ENCODE measurements around the gene STK24.

STK24 gene

DNA sequence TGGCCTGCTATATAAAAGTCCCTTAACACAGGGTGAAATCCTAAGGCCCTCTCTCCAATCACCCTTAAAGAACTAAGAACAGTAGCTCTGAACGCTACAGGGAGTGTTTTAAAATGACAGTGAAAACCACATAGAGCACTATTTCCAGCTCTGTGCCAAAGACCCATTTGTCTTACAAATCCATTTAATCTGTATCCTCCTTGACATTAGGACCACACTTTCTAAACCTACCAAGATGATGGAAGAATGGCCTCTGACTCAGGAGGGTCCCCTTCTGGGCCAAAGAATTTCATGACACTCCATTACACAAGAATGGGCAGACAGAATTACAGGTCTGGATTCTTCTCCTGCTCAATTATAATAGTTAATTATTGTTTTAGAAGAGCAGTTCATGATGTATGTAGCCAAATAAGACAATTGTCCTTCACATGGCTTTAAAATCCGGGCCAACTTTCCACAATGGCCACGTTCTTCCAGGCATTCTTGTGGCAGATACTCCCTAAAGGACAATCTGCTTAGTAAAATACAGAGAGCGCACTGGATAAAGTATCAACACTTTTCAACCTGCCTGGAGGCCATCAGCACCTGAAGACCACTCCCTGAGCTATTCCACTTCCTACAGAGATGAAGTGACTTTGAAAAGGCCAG is 61.0 kb downstream of the STK24 start:
- H3K36me3 ChIP-seq (ENCODE audit: insufficient read depth, low read length), result peaks cover 38% of the 10 kb centered on the region
- H3K4me3 ChIP-seq (ENCODE audit: low read length), result no peak overlapping the region
- H3K4me1 ChIP-seq (ENCODE audit: insufficient read depth, low read length), result no peaks in the 10 kb centered on the region
- peaks cover 3% of the 10 kb centered on the region for H3K9me3 ChIP-seq (ENCODE audit: low read length)
- H2AFZ ChIP-seq (ENCODE audit: low read depth, low read length), result no peak overlapping the region
- H3K27me3 ChIP-seq (ENCODE audit: insufficient read depth, low read length), result no peaks in the 10 kb centered on the region

DNA sequence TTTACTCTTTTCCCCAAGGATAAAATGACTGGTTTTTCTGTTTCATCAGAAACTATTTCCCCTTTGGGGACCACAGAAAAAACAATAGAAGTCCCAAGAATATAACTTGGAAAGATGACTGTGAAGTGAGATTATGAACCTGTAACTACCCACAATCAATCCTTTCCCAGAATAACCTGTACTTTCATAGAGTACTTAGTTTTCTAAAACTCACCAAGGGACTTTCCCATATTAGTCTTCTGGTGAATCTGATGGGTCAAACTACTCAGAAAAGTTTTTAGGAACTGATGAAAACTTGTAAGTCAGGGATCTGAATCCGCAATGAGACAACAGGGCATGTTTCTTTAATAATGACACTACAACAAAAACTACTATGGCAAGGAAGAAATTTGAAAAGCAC is 62.6 kb downstream of the STK24 start:
- H3K4me1 ChIP-seq (ENCODE audit: insufficient read depth, low read length), result no peaks in the 10 kb centered on the region
- no peak overlapping the region for H2AFZ ChIP-seq (ENCODE audit: low read depth, low read length)
- peaks cover 3% of the 10 kb centered on the region for H3K9me3 ChIP-seq (ENCODE audit: low read length)
- no peak overlapping the region for H3K4me3 ChIP-seq (ENCODE audit: low read length)
- peaks cover 38% of the 10 kb centered on the region for H3K36me3 ChIP-seq (ENCODE audit: insufficient read depth, low read length)
- H3K27me3 ChIP-seq (ENCODE audit: insufficient read depth, low read length), result no peaks in the 10 kb centered on the region

DNA sequence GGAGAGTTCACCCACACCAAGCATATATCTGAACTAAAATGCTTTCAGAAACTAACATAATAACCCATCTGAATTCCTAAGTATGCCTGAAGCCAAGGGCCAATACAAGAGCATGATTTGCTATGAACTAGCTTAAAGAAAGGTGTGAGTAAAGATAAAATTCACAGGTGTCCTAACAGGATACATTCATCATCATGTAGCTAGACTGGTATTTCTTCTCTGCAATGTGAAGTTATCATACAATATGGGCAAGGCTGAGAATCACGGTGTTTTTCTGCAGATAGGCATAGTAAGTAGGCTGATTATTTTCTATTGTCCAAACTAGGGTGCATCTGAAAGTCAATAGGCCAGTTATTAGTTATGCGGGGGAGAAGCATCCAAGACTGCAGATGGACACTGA is 63.1 kb downstream of the STK24 start:
- Histone ChIP-seq H3K36me3 (ENCODE audit: insufficient read depth, low read length) (peaks cover 36% of the 10 kb centered on the region), H3K27me3 (ENCODE audit: insufficient read depth, low read length) (no peaks in the 10 kb centered on the region), H3K9me3 (ENCODE audit: low read length) (peaks cover 3% of the 10 kb centered on the region), H3K4me3 (ENCODE audit: low read length) (no peak overlapping the region), H3K4me1 (ENCODE audit: insufficient read depth, low read length) (peaks cover 3% of the 10 kb centered on the region), H2AFZ (ENCODE audit: low read depth, low read length) (no peak overlapping the region)

DNA sequence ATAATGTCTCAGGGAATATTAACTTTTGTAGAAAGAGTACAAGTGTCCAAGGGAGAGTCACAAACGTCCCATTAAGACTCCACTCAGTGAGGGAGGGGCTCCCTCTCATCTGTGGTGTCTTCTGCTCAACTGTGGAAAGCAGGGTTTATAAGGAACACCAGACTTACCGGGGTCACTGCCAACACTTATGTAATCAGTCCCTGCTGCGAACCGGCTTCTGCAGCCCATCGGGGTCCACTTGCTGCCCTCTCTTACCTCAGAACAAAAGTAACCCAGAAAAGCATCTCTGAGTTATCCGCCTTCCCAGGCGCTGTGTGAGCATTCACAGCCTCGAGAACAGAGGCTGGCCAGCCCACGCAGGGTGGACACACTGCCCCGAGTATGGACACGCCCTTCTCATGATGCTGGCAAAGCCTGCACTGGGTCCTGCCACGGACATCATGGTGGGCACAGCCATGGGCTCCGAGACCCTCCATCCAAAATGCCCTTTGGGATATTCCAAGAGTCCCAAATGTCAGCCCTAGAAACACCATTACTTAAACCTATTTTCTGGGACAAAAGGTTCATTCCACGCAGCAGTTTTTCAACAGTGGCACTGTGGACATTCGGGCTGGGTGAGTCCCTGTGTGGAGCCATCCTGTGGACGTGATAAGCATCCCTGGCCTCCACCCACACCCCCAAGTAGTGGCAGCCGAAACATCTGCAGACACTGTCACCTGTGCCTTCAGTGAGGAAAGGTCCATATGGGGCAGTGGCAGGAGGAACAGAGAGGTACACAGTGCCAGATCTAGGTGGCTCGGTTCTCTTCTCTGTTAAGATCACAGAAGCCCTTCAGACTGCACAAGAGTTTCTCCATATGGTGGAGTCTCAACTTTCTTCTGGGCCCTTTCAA is 63.9 kb downstream of the STK24 start:
- H3K4me3 ChIP-seq (ENCODE audit: low read length), result no peak overlapping the region
- H3K36me3 ChIP-seq (ENCODE audit: insufficient read depth, low read length), result peaks cover 32% of the 10 kb centered on the region
- H3K9me3 ChIP-seq (ENCODE audit: low read length), result peaks cover 3% of the 10 kb centered on the region
- no peaks in the 10 kb centered on the region for H3K27me3 ChIP-seq (ENCODE audit: insufficient read depth, low read length)
- H2AFZ ChIP-seq (ENCODE audit: low read depth, low read length), result no peak overlapping the region
- H3K4me1 ChIP-seq (ENCODE audit: insufficient read depth, low read length), result peaks cover 10% of the 10 kb centered on the region

DNA sequence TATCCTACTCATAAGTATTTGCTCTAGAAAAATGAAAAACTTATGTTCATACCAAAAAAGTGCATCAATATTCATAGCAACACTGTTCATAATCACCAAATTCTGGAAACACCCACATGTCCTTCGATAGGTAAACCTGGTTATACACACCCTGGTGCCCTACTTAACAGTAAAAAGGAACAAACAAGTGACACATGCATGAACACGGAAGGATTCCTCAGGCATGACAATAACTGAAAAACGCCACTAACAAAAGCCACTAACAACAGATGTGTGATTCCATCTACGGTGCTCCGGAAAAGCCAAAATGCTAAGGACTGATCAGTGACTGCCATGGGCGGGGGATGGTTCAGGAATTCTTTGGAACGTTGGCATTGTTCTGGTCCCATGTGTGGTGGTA is 65.5 kb downstream of the STK24 start:
- Histone ChIP-seq H3K27me3 (ENCODE audit: insufficient read depth, low read length) (no peaks in the 10 kb centered on the region), H3K9me3 (ENCODE audit: low read length) (peaks cover 3% of the 10 kb centered on the region), H3K4me3 (ENCODE audit: low read length) (no peak overlapping the region), H3K36me3 (ENCODE audit: insufficient read depth, low read length) (peaks cover 19% of the 10 kb centered on the region), H2AFZ (ENCODE audit: low read depth, low read length) (no peak overlapping the region), H3K4me1 (ENCODE audit: insufficient read depth, low read length) (peaks cover 19% of the 10 kb centered on the region)

DNA sequence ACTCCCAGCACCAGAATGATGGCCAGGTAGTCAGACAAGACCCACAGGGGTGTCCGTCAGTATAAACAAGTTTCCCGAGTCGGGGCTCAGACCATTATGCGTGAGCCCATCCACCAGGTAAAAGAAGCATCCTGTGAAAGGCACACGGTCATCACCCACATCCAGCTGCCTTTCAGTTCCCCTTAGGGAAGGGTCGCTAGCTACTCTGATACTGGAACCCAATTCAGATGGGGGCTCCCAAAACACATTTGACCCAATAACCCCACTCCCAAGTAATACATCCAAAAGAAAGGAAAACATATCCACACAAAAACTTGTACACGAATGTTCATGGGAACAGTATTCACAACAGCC is 66.8 kb downstream of the STK24 start:
- H2AFZ ChIP-seq (ENCODE audit: low read depth, low read length), result no peak overlapping the region
- peaks cover 23% of the 10 kb centered on the region for H3K4me1 ChIP-seq (ENCODE audit: insufficient read depth, low read length)
- peaks cover 3% of the 10 kb centered on the region for H3K9me3 ChIP-seq (ENCODE audit: low read length)
- no peak overlapping the region for H3K4me3 ChIP-seq (ENCODE audit: low read length)
- H3K27me3 ChIP-seq (ENCODE audit: insufficient read depth, low read length), result no peaks in the 10 kb centered on the region
- peaks cover 15% of the 10 kb centered on the region for H3K36me3 ChIP-seq (ENCODE audit: insufficient read depth, low read length)

DNA sequence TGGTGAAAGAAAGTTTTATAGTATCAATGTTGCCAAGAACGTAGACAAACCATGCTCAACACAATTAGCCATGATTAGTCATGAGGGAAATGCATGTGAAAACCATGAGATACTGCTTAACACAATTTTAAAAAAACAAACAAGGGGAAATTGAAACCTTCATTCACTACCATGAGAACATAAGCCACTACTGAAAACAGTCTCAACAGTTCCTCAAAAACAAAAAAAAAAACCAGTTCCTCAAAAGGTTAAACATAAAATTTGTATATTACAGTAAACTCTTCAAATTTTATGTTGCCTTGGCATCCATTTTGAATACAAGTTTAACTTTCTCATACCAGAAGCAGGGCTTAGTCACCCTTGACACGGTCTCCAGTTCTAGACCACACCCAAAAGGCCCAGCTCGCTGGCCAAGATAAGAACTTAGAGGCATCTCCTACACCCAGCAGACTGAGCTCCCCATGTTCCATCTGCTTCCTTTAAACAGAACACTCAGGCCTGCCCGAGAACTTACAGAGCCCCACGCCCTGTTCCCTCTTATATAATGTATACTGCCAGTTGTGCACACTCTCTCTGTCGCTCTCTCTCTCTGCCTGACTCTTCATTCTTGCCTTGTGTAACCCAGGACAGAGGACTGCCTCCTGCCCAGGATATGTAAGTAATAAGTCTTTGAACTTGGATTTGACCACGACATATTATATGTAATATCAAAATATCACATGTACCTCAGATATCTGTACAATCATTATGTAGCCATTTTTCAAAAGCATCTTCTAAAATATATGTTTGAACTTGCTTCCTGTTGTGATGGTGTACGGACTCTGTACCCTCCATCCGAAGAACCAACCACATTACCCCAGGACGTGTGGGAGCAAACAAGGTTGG is 67.4 kb downstream of the STK24 start:
- Histone ChIP-seq H3K27me3 (ENCODE audit: insufficient read depth, low read length) (no peaks in the 10 kb centered on the region), H3K9me3 (ENCODE audit: low read length) (peaks cover 3% of the 10 kb centered on the region), H3K4me3 (ENCODE audit: low read length) (no peak overlapping the region), H2AFZ (ENCODE audit: low read depth, low read length) (no peak overlapping the region), H3K36me3 (ENCODE audit: insufficient read depth, low read length) (peaks cover 14% of the 10 kb centered on the region), H3K4me1 (ENCODE audit: insufficient read depth, low read length) (peaks cover 23% of the 10 kb centered on the region)

DNA sequence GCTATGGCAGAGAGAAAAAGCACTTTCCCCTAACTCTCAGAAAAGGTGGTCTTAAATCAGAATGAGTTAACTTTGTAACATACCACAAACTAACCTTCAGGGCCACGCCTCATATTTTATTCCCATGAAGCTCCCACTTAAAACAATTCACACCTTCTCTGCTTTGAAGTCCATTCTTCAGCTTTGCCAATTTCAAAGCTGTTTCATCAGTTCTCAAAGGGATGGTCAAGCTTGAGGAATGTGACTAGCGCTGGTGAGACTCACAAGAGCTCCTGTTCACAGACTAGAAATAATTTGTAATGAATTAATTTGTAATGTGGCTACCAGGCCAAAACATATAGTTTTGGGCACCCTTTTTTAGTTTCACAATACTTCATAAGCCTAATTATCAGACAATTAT is 68.2 kb downstream of the STK24 start:
- Histone ChIP-seq H2AFZ (ENCODE audit: low read depth, low read length) (no peak overlapping the region), H3K4me3 (ENCODE audit: low read length) (no peak overlapping the region), H3K4me1 (ENCODE audit: insufficient read depth, low read length) (peaks cover 31% of the 10 kb centered on the region), H3K27me3 (ENCODE audit: insufficient read depth, low read length) (no peaks in the 10 kb centered on the region), H3K36me3 (ENCODE audit: insufficient read depth, low read length) (peaks cover 8% of the 10 kb centered on the region), H3K9me3 (ENCODE audit: low read length) (peaks cover 3% of the 10 kb centered on the region)

DNA sequence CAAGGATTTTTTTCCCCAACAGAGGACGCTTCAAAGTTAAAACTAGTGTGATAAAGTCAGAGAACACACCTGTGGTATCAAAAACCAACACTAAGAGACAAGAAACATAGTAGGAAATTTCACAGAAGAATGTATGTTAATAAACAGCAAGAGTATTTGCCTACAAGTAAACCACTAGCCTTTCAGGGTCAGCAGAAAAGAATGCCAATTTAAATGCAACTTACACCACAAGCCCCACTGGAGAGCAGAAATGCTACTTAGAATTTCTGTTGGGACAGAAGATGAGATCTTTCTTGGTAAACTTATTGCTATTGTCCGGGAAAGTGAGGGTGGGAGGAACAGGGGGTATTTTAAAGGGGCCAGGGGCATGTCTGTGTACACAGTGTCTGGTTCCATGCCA is 68.6 kb downstream of the STK24 start:
- no peak overlapping the region for H2AFZ ChIP-seq (ENCODE audit: low read depth, low read length)
- peaks cover 7% of the 10 kb centered on the region for H3K36me3 ChIP-seq (ENCODE audit: insufficient read depth, low read length)
- H3K4me3 ChIP-seq (ENCODE audit: low read length), result no peak overlapping the region
- peaks cover 3% of the 10 kb centered on the region for H3K9me3 ChIP-seq (ENCODE audit: low read length)
- H3K4me1 ChIP-seq (ENCODE audit: insufficient read depth, low read length), result peaks cover 35% of the 10 kb centered on the region
- H3K27me3 ChIP-seq (ENCODE audit: insufficient read depth, low read length), result no peaks in the 10 kb centered on the region

DNA sequence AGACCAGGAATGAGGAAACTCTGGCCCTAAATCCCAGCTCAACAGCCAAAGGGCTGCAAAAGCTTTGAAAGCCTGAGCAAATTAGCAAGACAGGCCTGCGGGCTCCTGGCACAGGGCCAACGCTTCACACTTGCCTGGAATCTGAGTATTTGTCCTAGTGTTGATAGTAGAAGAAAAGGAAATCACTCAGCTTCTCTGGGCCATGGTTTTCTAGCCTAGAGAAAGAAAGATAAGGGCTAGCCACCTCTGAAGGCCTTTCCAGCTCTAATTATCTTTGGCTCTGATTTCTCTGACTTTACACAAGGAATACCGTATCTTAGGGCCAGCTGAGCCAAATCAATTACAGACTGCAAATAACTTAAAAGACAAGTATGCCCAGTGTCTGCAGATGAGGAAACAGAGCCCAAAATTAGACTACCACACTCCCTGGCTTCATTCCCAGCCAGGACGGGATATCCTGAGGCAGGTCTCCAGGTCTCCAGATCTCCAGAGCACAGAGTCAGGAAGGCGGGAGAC is 69.6 kb downstream of the STK24 start:
- H3K4me3 ChIP-seq (ENCODE audit: low read length), result no peak overlapping the region
- peaks cover 43% of the 10 kb centered on the region for H3K4me1 ChIP-seq (ENCODE audit: insufficient read depth, low read length)
- peaks cover 3% of the 10 kb centered on the region for H3K9me3 ChIP-seq (ENCODE audit: low read length)
- H3K27me3 ChIP-seq (ENCODE audit: insufficient read depth, low read length), result no peaks in the 10 kb centered on the region
- peaks cover 5% of the 10 kb centered on the region for H3K36me3 ChIP-seq (ENCODE audit: insufficient read depth, low read length)
- H2AFZ ChIP-seq (ENCODE audit: low read depth, low read length), result no peak overlapping the region

DNA sequence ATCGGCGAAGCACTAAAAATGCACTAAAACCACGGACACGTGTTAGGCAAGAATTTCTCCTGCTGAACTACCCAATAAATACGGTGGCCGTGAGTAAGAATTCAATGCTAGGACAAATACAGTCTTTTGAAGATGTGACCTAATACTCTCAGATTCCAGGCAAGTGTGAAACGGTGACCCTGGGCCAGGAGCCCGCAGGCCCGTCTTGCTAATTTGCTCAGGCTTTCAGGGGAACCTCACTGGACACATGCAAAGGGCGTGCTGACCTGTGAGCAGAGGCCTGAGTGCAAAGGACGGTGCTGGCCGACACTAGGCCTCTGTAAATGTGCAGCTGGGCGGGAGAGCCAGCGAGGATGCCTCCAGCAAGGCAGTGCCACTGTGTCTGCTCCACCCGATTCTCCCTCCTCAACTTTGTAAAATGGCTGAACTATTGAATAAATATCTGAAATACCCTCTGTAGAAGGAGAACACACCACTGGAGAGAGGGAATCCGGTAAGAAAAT is 70.1 kb downstream of the STK24 start:
- peaks cover 43% of the 10 kb centered on the region for H3K4me1 ChIP-seq (ENCODE audit: insufficient read depth, low read length)
- no peak overlapping the region for H2AFZ ChIP-seq (ENCODE audit: low read depth, low read length)
- peaks cover 5% of the 10 kb centered on the region for H3K36me3 ChIP-seq (ENCODE audit: insufficient read depth, low read length)
- peaks cover 3% of the 10 kb centered on the region for H3K9me3 ChIP-seq (ENCODE audit: low read length)
- H3K4me3 ChIP-seq (ENCODE audit: low read length), result no peak overlapping the region
- no peaks in the 10 kb centered on the region for H3K27me3 ChIP-seq (ENCODE audit: insufficient read depth, low read length)

DNA sequence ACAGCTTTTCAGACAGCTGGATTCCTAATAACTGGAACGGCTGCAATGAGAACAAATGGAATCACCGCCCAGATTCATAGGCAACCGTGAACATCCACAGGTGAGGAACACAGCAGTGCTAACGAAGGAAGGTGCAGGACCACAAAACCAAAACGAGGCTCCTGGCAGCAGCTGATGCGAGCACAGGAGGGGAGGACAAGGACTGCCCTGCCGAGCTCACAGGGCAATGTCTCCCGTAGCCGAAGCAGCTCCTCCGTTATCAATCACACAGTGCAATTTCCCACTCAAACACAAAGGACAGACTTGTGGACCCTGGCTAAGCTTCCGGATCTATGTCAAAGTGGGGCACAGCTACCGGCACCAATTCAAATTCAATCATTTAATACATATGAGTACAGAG is 70.6 kb downstream of the STK24 start:
- no peaks in the 10 kb centered on the region for H3K9me3 ChIP-seq (ENCODE audit: low read length)

More for the DNA sequence above, 70.6 kb downstream of the STK24 start:
- no peak overlapping the region for H3K4me3 ChIP-seq (ENCODE audit: low read length)
- H2AFZ ChIP-seq (ENCODE audit: low read depth, low read length), result no peak overlapping the region
- H3K4me1 ChIP-seq (ENCODE audit: insufficient read depth, low read length), result peaks cover 43% of the 10 kb centered on the region
- peaks cover 3% of the 10 kb centered on the region for H3K36me3 ChIP-seq (ENCODE audit: insufficient read depth, low read length)
- H3K27me3 ChIP-seq (ENCODE audit: insufficient read depth, low read length), result no peaks in the 10 kb centered on the region
